HepG2 (cell line): ENCODE data around the gene TMEM62. TPM values are rescaled to one million over a fixed set of nuclear protein-coding genes. Genes with fewer than 3 reads are reported as not detected.

Source experiments
- BCLAF1 ChIP-seq: fragments of 450-650 bp; IDR thresholded peaks from 2 replicates; pipeline ENCODE4 v1.6.1; 2017; ENCODE audit warnings: mild to moderate bottlenecking
- GATA4 ChIP-seq: sonication (generic); IDR thresholded peaks from 2 replicates; pipeline ENCODE4 v1.6.1; 2016; ENCODE audit warnings: antibody characterized with exemption, low read depth, borderline replicate concordance
- GFI1 ChIP-seq: sonication (generic); formaldehyde crosslinking; IDR thresholded peaks from 2 replicates; pipeline ENCODE4 v1.5.0; 2020; ENCODE audit warnings: missing genetic modification reagents, mild to moderate bottlenecking, borderline replicate concordance
- HDAC6 ChIP-seq: fragments of 200-600 bp; sonication (generic); IDR thresholded peaks from 2 replicates; pipeline ENCODE4 v1.7.0; 2017; ENCODE audit warnings: mild to moderate bottlenecking, antibody characterized with exemption, low read length, low read depth
- ISL2 ChIP-seq: sonication (generic); formaldehyde crosslinking; IDR thresholded peaks from 2 replicates; pipeline ENCODE4 v1.5.0; 2020; ENCODE audit warnings: missing genetic modification reagents
- KAT8 ChIP-seq: IDR thresholded peaks from 2 replicates; pipeline ENCODE4 v1.6.1; 2016; ENCODE audit warnings: missing genetic modification reagents, missing compliant biosample characterization
- MIXL1 ChIP-seq: IDR thresholded peaks from 2 replicates; pipeline ENCODE4 v1.6.1; 2016
- MLXIP ChIP-seq: sonication (generic); formaldehyde crosslinking; IDR thresholded peaks from 2 replicates; pipeline ENCODE4 v1.9.0; 2021; ENCODE audit warnings: missing genetic modification reagents, borderline replicate concordance
- MNT ChIP-seq: fragments of 450-650 bp; IDR thresholded peaks from 2 replicates; pipeline ENCODE4 v1.6.1; 2016
- MTA3 ChIP-seq: sonication (generic); formaldehyde crosslinking; IDR thresholded peaks from 2 replicates; pipeline ENCODE4 v1.4.0; 2020; ENCODE audit warnings: missing genetic modification reagents
- MYNN ChIP-seq: sonication (generic); formaldehyde crosslinking; IDR thresholded peaks from 2 replicates; pipeline ENCODE4 v1.4.0; 2020; ENCODE audit warnings: mild to moderate bottlenecking, low read depth, missing genetic modification reagents
- NCOA1 ChIP-seq: sonication (generic); formaldehyde crosslinking; IDR thresholded peaks from 2 replicates; pipeline ENCODE4 v1.9.0; 2021; ENCODE audit warnings: missing genetic modification reagents
- RAD21 ChIP-seq: fragments of 450-650 bp; formaldehyde crosslinking; IDR thresholded peaks from 2 replicates; pipeline ENCODE4 v1.5.0; 2020; ENCODE audit warnings: mild to moderate bottlenecking
- U2AF2 ChIP-seq: fragments of 200-400 bp; formaldehyde crosslinking; IDR thresholded peaks from 2 replicates; pipeline ENCODE4 v1.6.1; 2017; ENCODE audit warnings: low read depth, mild to moderate bottlenecking, low read length
- ZKSCAN5 ChIP-seq: sonication (generic); formaldehyde crosslinking; IDR thresholded peaks from 2 replicates; pipeline ENCODE4 v1.5.1; 2020; ENCODE audit warnings: mild to moderate bottlenecking, missing genetic modification reagents
- ZNF160 ChIP-seq: sonication (generic); formaldehyde crosslinking; IDR thresholded peaks from 2 replicates; pipeline ENCODE4 v1.8.0; 2022; ENCODE audit warnings: mild to moderate bottlenecking, inconsistent platforms, missing genetic modification reagents
- ZNF446 ChIP-seq: sonication (generic); formaldehyde crosslinking; IDR thresholded peaks from 2 replicates; pipeline ENCODE4 v1.5.0; 2020; ENCODE audit warnings: mild to moderate bottlenecking, missing genetic modification reagents
- ZNF530 ChIP-seq: sonication (generic); formaldehyde crosslinking; IDR thresholded peaks from 2 replicates; pipeline ENCODE4 v1.5.0; 2020; ENCODE audit warnings: low read depth, mild to moderate bottlenecking, missing genetic modification reagents
- ZNF644 ChIP-seq: IDR thresholded peaks from 2 replicates; pipeline ENCODE4 v1.6.1; 2016; ENCODE audit warnings: low read depth
- ZSCAN25 ChIP-seq: sonication (generic); formaldehyde crosslinking; IDR thresholded peaks from 2 replicates; pipeline ENCODE4 v1.8.0; 2022; ENCODE audit warnings: mild to moderate bottlenecking, missing genetic modification reagents
- polyA plus RNA-seq, 8 experiments: library from polyadenylated mRNA; depleted of rRNA in 3 of 8; stranded (reverse) in 7 of 8; unstranded in 1 of 8; fragments of >200 nt; fragmentation: Illumina TruSeq in 4 of 8; extraction: Trizol in 4 of 8; gene quantifications; 2 replicates each; pipeline versions ENCODE4 v1.2.1 to v1.2.3, GENCODE V29; 2011 to 2016; ENCODE audit warnings: low read depth in 4 of 8, missing spikeins in 1 of 8, mixed read lengths in 1 of 8; ENCODE audit not compliant: insufficient read depth in 1 of 8
- total RNA-seq, 5 experiments: library from RNA; depleted of rRNA; stranded (reverse); fragments of >200 nt; fragmentation: Illumina TruSeq; extraction: Trizol; gene quantifications; 2 replicates each; pipeline ENCODE4 v1.2.3, GENCODE V29; 2016; ENCODE audit warnings: low read depth in 1 of 5
- TF ChIP-seq, protein P1 (sequence below): sonication (generic); formaldehyde crosslinking; IDR thresholded peaks from 2 replicates; pipeline ENCODE4 v1.5.0; 2020; ENCODE audit warnings: missing genetic modification reagents

TMEM62 gene
- total and polyA plus RNA-seq, 2 of the 13 experiments (the other 11 are each of a cell fraction or from before 2014, with no cell fraction given) = 14.2 to 20.9 TPM

DNA sequence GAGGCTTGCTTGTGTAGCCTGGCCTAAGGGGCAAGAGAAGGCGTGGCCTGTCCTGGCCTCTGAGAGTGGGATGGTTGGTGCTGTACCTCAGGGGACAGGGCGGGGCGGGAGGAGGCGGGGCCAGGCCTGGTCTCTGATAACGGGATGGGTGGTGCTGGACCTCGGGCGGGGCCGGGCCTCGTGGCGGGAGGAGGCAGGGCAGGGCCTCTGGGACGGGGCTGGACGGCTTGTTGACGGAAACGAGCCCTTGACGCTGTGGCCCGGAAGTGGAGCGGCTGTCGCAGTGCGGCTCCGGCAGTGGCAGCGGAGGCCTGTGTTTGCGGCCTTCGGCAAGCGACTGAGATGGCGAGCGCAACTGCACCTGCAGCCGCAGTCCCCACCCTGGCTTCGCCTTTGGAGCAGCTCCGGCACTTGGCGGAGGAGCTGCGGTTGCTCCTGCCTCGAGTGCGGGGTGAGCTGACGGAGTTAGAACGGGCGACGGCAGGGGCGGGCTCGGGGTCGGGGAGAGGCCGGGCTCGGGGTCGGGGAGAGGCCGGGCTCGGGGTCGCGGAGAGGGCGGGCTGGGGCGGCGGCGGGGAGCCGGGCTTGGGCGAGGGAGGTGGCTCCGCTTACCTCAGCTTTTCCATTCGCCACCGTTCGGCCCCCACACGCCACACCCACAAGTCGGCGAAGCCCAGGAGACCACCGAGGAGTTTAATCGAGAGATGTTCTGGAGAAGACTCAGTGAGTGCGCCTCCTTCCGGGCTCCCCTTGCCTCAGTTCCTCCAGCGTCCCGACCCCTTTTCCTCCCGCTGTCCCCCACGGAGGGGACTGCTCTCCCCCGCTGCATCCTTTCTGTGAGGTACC lies 52.0 kb downstream of the TMEM62 start, which contains the start of gene CCNDBP1 (continued):
- peak; percentile 91 for TF ChIP-seq MNT
- 0 out of 2 replicates have a peak, but pooled peaks have one; percentile 16 for TF ChIP-seq MIXL1
- no peak for TF ChIP-seq GFI1 (CRISPR knock-in tag)
- no peak for TF ChIP-seq HDAC6
- TF ChIP-seq U2AF2 = no peak
- TF ChIP-seq ZNF160 (CRISPR knock-in tag) = peak; percentile 78; the same call in 1 of the 2 replicates
- no peak for TF ChIP-seq ZNF644
- TF ChIP-seq MTA3 (CRISPR knock-in tag) = no peak
- TF ChIP-seq BCLAF1 = no peak
- TF ChIP-seq RAD21 (CRISPR knock-in tag) = no peak
- no peak for TF ChIP-seq ZNF530 (CRISPR knock-in tag)
- no peak for TF ChIP-seq GATA4
- TF ChIP-seq, protein P1, sequence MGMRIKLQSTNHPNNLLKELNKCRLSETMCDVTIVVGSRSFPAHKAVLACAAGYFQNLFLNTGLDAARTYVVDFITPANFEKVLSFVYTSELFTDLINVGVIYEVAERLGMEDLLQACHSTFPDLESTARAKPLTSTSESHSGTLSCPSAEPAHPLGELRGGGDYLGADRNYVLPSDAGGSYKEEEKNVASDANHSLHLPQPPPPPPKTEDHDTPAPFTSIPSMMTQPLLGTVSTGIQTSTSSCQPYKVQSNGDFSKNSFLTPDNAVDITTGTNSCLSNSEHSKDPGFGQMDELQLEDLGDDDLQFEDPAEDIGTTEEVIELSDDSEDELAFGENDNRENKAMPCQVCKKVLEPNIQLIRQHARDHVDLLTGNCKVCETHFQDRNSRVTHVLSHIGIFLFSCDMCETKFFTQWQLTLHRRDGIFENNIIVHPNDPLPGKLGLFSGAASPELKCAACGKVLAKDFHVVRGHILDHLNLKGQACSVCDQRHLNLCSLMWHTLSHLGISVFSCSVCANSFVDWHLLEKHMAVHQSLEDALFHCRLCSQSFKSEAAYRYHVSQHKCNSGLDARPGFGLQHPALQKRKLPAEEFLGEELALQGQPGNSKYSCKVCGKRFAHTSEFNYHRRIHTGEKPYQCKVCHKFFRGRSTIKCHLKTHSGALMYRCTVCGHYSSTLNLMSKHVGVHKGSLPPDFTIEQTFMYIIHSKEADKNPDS (CRISPR knock-in tag) = no peak
- no peak for TF ChIP-seq MYNN (CRISPR knock-in tag)
- peak; percentile 94 for TF ChIP-seq KAT8
- no peak for TF ChIP-seq NCOA1 (CRISPR knock-in tag)
- no peak for TF ChIP-seq ZKSCAN5 (CRISPR knock-in tag)
- TF ChIP-seq MLXIP (CRISPR knock-in tag) = no peak
- peak; percentile 62; the same call in 1 of the 2 replicates for TF ChIP-seq ISL2
- no peak for TF ChIP-seq ZSCAN25 (CRISPR knock-in tag)
- peak; percentile 33; the same call in 1 of the 2 replicates for TF ChIP-seq ZNF446 (CRISPR knock-in tag)
